CD14-positive monocyte (primary cell): ENCODE measurements around the gene SHCBP1L. TPM values are rescaled to one million over a fixed set of nuclear protein-coding genes. Genes with fewer than 3 reads are reported as not detected.

ENCODE experiments used
- DNase-seq, 3 donors: peaks; one replicate each; pipeline ENCODE4 v3.0.0-alpha.2; 2011 to 2022
- H2AFZ ChIP-seq: 2 replicates; pipeline ENCODE4 v1.6.0; 2012; ENCODE audit warnings: mild to moderate bottlenecking, low read depth, low read length, inconsistent platforms; ENCODE audit not compliant: insufficient read depth, poor library complexity, severe bottlenecking
- H3K27ac ChIP-seq, 2 donors: 1 replicate in 1 of 2; 2 replicates in 1 of 2; pipeline ENCODE4 v1.5.1; 2012 to 2013; ENCODE audit warnings: low read length in 2 of 2, control low read depth in 1 of 2, inconsistent platforms in 1 of 2, low read depth in 1 of 2, mild to moderate bottlenecking in 1 of 2
- H3K27me3 ChIP-seq, 2 donors: one replicate each; pipeline versions ENCODE4 v1.6.0 to v1.6.1; 2011 to 2013; ENCODE audit warnings: low read length in 2 of 2; ENCODE audit not compliant: control insufficient read depth in 2 of 2, insufficient read depth in 2 of 2
- H3K36me3 ChIP-seq, 2 donors: replicated peaks in 1 of 2; 1 replicate in 1 of 2; 2 replicates in 1 of 2; pipeline versions ENCODE4 v1.5.1 to v1.6.1; 2012 to 2013; ENCODE audit warnings: low read length in 2 of 2, control low read depth in 1 of 2, inconsistent platforms in 1 of 2, mild to moderate bottlenecking in 1 of 2; ENCODE audit not compliant: insufficient read depth in 2 of 2, control insufficient read depth in 1 of 2
- H3K4me1 ChIP-seq, 2 donors: 1 replicate in 1 of 2; 2 replicates in 1 of 2; pipeline versions ENCODE4 v1.5.1 to v1.6.1; 2012 to 2013; ENCODE audit warnings: low read length in 2 of 2, control low read depth in 1 of 2, inconsistent platforms in 1 of 2, mild to moderate bottlenecking in 1 of 2, moderate library complexity in 1 of 2; ENCODE audit not compliant: insufficient read depth in 2 of 2, control insufficient read depth in 1 of 2
- H3K4me2 ChIP-seq: replicated peaks from 2 replicates; pipeline ENCODE3; 2012; ENCODE audit warnings: low read length, moderate library complexity, mild to moderate bottlenecking; ENCODE audit not compliant: poor library complexity, severe bottlenecking; ENCODE audit errors: extremely low read depth
- H3K4me3 ChIP-seq, 3 experiments: fragments of 200-600 bp in 1 of 3; sonication (generic) in 1 of 3; replicated peaks in 1 of 3; 1 replicate in 2 of 3; 2 replicates in 1 of 3; pipeline ENCODE4 v1.5.1; 2011 to 2013; ENCODE audit warnings: low read length in 3 of 3, mild to moderate bottlenecking in 3 of 3, control low read depth in 2 of 3, low read depth in 2 of 3, inconsistent platforms in 1 of 3, moderate library complexity in 1 of 3
- H3K79me2 ChIP-seq: 2 replicates; pipeline ENCODE4 v1.6.0; 2012; ENCODE audit warnings: mild to moderate bottlenecking, control low read depth, inconsistent platforms, low read length, moderate library complexity; ENCODE audit not compliant: insufficient read depth
- H3K9ac ChIP-seq: 2 replicates; pipeline ENCODE4 v1.6.0; 2017; ENCODE audit warnings: low read length, mild to moderate bottlenecking; ENCODE audit not compliant: insufficient read depth, poor library complexity, severe bottlenecking
- H3K9me3 ChIP-seq, 2 donors: replicated peaks in 1 of 2; 1 replicate in 1 of 2; 2 replicates in 1 of 2; pipeline versions ENCODE4 v1.5.1 to v1.6.1; 2012 to 2013; ENCODE audit warnings: low read length in 2 of 2, control low read depth in 1 of 2; ENCODE audit not compliant: control insufficient read depth in 1 of 2, insufficient read depth in 1 of 2
- H4K20me1 ChIP-seq: 2 replicates; pipeline ENCODE4 v1.6.0; 2012; ENCODE audit warnings: mild to moderate bottlenecking, low read length, control low read depth, moderate library complexity; ENCODE audit not compliant: insufficient read depth
- H3K27ac Mint-ChIP-seq, 7 donors: one replicate each; pipeline ENCODE4 v1.8.0; 2020; ENCODE audit warnings: mild to moderate bottlenecking in 7 of 7, mixed read lengths in 7 of 7, moderate library complexity in 6 of 7, inconsistent platforms in 2 of 7
- H3K27me3 Mint-ChIP-seq, 3 donors: one replicate each; pipeline ENCODE4 v1.8.0; 2021 to 2022; ENCODE audit warnings: low read depth in 3 of 3, mild to moderate bottlenecking in 3 of 3, mixed read lengths in 3 of 3, moderate library complexity in 3 of 3, inconsistent platforms in 1 of 3
- H3K36me3 Mint-ChIP-seq, 2 donors: one replicate each; pipeline ENCODE4 v1.8.0; 2020; ENCODE audit warnings: mixed read lengths in 2 of 2, inconsistent platforms in 1 of 2, mild to moderate bottlenecking in 1 of 2
- H3K4me1 Mint-ChIP-seq: one replicate; pipeline ENCODE4 v1.8.0; 2020; ENCODE audit warnings: mild to moderate bottlenecking, mixed read lengths
- H3K4me3 Mint-ChIP-seq, 2 donors: one replicate each; pipeline ENCODE4 v1.8.0; 2020; ENCODE audit warnings: mild to moderate bottlenecking in 2 of 2, mixed read lengths in 2 of 2, moderate library complexity in 1 of 2
- H3K9me3 Mint-ChIP-seq, 7 donors: one replicate each; pipeline ENCODE4 v1.8.0; 2020 to 2022; ENCODE audit warnings: mixed read lengths in 7 of 7, mild to moderate bottlenecking in 6 of 7, moderate library complexity in 6 of 7, inconsistent platforms in 2 of 7
- CTCF ChIP-seq: fragments of 200-600 bp; IDR thresholded peaks from one replicate; pipeline ENCODE4 v1.8.0; 2022; ENCODE audit warnings: antibody characterized with exemption, mild to moderate bottlenecking
- WGBS: methylation state at CpG from one replicate; pipeline ENCODE4 v1.1.5; 2013; ENCODE audit warnings: missing lambda C conversion rate; ENCODE audit not compliant: insufficient coverage; 5-methylcytosine and 5-hydroxymethylcytosine counted together
- intact Hi-C, 2 donors: fragments of 100-400 bp; cut with micrococcal nuclease; formaldehyde crosslinking; loops; one replicate each; pipeline versions ENCODE4 v1.15.0 to v1.15.1; 2023
- polyA plus RNA-seq, 3 donors: library from polyadenylated mRNA; depleted of rRNA in 1 of 3; unstranded in 2 of 3; stranded (reverse) in 1 of 3; fragments of 300-500 nt in 2 of 3; fragments of >200 nt in 1 of 3; fragmentation: Illumina TruSeq in 2 of 3; gene quantifications; 1 replicate in 2 of 3; 2 replicates in 1 of 3; pipeline ENCODE4 v1.2.3, GENCODE V29; 2012 to 2021

The SHCBP1L gene
- polyA plus RNA-seq, 3 donors, result not detected

GRCh38 chr1:182855911-182856310 lies 97.1 kb downstream of the SHCBP1L start:
- Histone ChIP-seq H3K27ac (no peak overlapping the region), H3K4me2 (no peak overlapping the region), H4K20me1 (peaks cover 88% of the 10 kb centered on the region), H3K9ac (no peak overlapping the region), H3K4me1 (no peaks in the 10 kb centered on the region), H3K27me3 (no peaks in the 10 kb centered on the region), H3K4me3 (no peak overlapping the region), H3K36me3 (peaks cover 99 to 100% of the 10 kb centered on the region in 2 donors), H3K9me3 (no peaks in the 10 kb centered on the region), H2AFZ (no peak overlapping the region), H3K79me2 (peaks cover 32% of the 10 kb centered on the region)
- Mint-ChIP-seq H3K27ac (no peak overlapping the region), H3K27me3 (no peaks in the 10 kb centered on the region), H3K4me1 (no peaks in the 10 kb centered on the region), H3K4me3 (no peak overlapping the region), H3K36me3 (peaks cover 94% of the 10 kb centered on the region in 2 donors), H3K9me3 (no peaks in the 10 kb centered on the region)
- WGBS, result 100% methylated on average over 1 of the region's 4 CpGs
- TF ChIP-seq CTCF, result no peak
- intact Hi-C loops, result loop anchor here in 1 of 2 donors (10.0 kb wide), 1 partner anchor 699 kb away; no protein-coding TSS in a partner anchor
- DNase-seq, result no peak

- no CpG with 5 or more reads among the region's 1 CpG for WGBS
- Histone ChIP-seq H3K27me3 (no peaks in the 10 kb centered on the region), H2AFZ (no peak overlapping the region), H3K9me3 (no peaks in the 10 kb centered on the region), H3K4me2 (no peak overlapping the region), H3K4me1 (no peaks in the 10 kb centered on the region), H3K9ac (no peak overlapping the region), H3K36me3 (peaks cover 98 to 100% of the 10 kb centered on the region in 2 donors), H3K4me3 (no peak overlapping the region), H3K27ac (no peak overlapping the region), H4K20me1 (peaks cover 98% of the 10 kb centered on the region), H3K79me2 (peaks cover 71% of the 10 kb centered on the region)
- TF ChIP-seq CTCF, result no peak
- Mint-ChIP-seq H3K27me3 (no peaks in the 10 kb centered on the region), H3K36me3 (peaks cover 93 to 95% of the 10 kb centered on the region in 2 donors), H3K9me3 (no peaks in the 10 kb centered on the region), H3K4me1 (no peaks in the 10 kb centered on the region), H3K27ac (no peak overlapping the region), H3K4me3 (no peak overlapping the region)
- intact Hi-C loops, result loop anchor here in 1 of 2 donors (10.0 kb wide), 1 partner anchor 703 kb away; no protein-coding TSS in a partner anchor
- no peak for DNase-seq
These were observed 101.1 kb downstream of the SHCBP1L start for GRCh38 chr1:182851825-182852224.
